ENCODE results near the gene SUN1. TPM values are rescaled to one million over a fixed set of nuclear protein-coding genes. Genes with fewer than 3 reads are reported as not detected.

Gene SUN1
- total and polyA plus RNA-seq, 9 of the 15 experiments (the other 6 are each of a cell fraction or from before 2014, with no cell fraction given) = 36.8 to 132 (median 62.3) TPM

- ATAC-seq (peak; percentile 57), DNase-seq (ENCODE audit: extremely low read depth in 1 of 4, low spot score in 3 of 4) (no peak), FAIRE-seq (no peak)
- Histone ChIP-seq H3K4me3 (peak overlapping the region; percentile 92), H3K9me1 (ENCODE audit: control insufficient read depth, insufficient read depth, low read length) (no peaks in the 10 kb centered on the region), H3K4me2 (ENCODE audit: insufficient read depth, low read length) (peak overlapping the region; percentile 94; the same call in 1 of the 2 replicates), H4K20me1 (replicated peaks; ENCODE audit: control insufficient read depth, insufficient read depth, low read length) (peaks cover 23% of the 10 kb centered on the region), H3K9me3 (replicated peaks; ENCODE audit: control insufficient read depth, insufficient read depth, low read depth, low read length) (peaks cover 2% of the 10 kb centered on the region; the same call in 1 of the 2 replicates), H3K27me3 (ENCODE audit: control insufficient read depth in 2 of 2, insufficient read depth in 2 of 2, low read length in 2 of 2) (no peaks in the 10 kb centered on the region), H3K4me1 (replicated peaks in 1 of 2; ENCODE audit: control insufficient read depth in 2 of 2, insufficient read depth in 2 of 2, low read length in 2 of 2) (peaks cover 33 to 34% of the 10 kb centered on the region in 2 experiments), H3K79me2 (ENCODE audit: control insufficient read depth, insufficient read depth, low read length) (peaks cover 59% of the 10 kb centered on the region), H3K27ac (ENCODE audit: extremely low read depth, low read depth, low read length) (peak overlapping the region; percentile 93), H2AFZ (ENCODE audit: low read depth, low read length) (peak overlapping the region; percentile 52), H3K9ac (ENCODE audit: insufficient read depth in 1 of 2, low read depth in 2 of 2, low read length in 2 of 2) (peak overlapping the region; percentile 88 to 94), H3K36me3 (ENCODE audit: control insufficient read depth, insufficient read depth, low read length) (peaks cover 62% of the 10 kb centered on the region)
- BruUV-seq (replicated peaks) = no TSS peak
- CTCF ChIA-PET (ENCODE audit: low intra/inter-chr PET ratio) = interaction anchor here (0.6 kb wide), 1 partner anchor 549 kb away, joined by 3 read pairs; no protein-coding TSS in a partner anchor
- in situ Hi-C loops (cut with MboI) (no loop called here), intact Hi-C loops (cut with micrococcal nuclease) (no loop called here)
- POLR2A ChIA-PET = interaction anchor here (1.0 kb wide), 2 partner anchors 19 to 25 kb away, joined by 3 to 5 read pairs; no protein-coding TSS in a partner anchor
- 0% methylated on average over 3 of the region's 26 CpGs for WGBS (ENCODE audit: insufficient coverage, low coverage, missing lambda C conversion rate)
- TF ChIP-seq ZNF511 (CRISPR knock-in tag; IDR thresholded peaks at IDR 0.05) (0 out of 2 replicates have a peak, but pooled peaks have one; percentile 28), MAZ (CRISPR knock-in tag; conservative IDR thresholded peaks at IDR 0.05 in 1 of 2, IDR thresholded peaks at IDR 0.05 in 1 of 2) (peak; percentile 5 to 40; a peak in 2 of 4 replicates), ZBTB17 (CRISPR knock-in tag; IDR thresholded peaks at IDR 0.05) (0 out of 2 replicates have a peak, but pooled peaks have one; percentile 0), ZBTB26 (CRISPR knock-in tag; IDR thresholded peaks at IDR 0.05) (peak; percentile 93), PHB2 (IDR thresholded peaks at IDR 0.05; ENCODE audit: low read depth) (peak; percentile 56; the same call in 1 of the 2 replicates), ZNF23 (CRISPR knock-in tag; IDR thresholded peaks at IDR 0.05) (no peak), DPF2 (IDR thresholded peaks at IDR 0.05) (peak; percentile 39; the same call in 1 of the 2 replicates)
- TF ChIP-seq, protein P1, sequence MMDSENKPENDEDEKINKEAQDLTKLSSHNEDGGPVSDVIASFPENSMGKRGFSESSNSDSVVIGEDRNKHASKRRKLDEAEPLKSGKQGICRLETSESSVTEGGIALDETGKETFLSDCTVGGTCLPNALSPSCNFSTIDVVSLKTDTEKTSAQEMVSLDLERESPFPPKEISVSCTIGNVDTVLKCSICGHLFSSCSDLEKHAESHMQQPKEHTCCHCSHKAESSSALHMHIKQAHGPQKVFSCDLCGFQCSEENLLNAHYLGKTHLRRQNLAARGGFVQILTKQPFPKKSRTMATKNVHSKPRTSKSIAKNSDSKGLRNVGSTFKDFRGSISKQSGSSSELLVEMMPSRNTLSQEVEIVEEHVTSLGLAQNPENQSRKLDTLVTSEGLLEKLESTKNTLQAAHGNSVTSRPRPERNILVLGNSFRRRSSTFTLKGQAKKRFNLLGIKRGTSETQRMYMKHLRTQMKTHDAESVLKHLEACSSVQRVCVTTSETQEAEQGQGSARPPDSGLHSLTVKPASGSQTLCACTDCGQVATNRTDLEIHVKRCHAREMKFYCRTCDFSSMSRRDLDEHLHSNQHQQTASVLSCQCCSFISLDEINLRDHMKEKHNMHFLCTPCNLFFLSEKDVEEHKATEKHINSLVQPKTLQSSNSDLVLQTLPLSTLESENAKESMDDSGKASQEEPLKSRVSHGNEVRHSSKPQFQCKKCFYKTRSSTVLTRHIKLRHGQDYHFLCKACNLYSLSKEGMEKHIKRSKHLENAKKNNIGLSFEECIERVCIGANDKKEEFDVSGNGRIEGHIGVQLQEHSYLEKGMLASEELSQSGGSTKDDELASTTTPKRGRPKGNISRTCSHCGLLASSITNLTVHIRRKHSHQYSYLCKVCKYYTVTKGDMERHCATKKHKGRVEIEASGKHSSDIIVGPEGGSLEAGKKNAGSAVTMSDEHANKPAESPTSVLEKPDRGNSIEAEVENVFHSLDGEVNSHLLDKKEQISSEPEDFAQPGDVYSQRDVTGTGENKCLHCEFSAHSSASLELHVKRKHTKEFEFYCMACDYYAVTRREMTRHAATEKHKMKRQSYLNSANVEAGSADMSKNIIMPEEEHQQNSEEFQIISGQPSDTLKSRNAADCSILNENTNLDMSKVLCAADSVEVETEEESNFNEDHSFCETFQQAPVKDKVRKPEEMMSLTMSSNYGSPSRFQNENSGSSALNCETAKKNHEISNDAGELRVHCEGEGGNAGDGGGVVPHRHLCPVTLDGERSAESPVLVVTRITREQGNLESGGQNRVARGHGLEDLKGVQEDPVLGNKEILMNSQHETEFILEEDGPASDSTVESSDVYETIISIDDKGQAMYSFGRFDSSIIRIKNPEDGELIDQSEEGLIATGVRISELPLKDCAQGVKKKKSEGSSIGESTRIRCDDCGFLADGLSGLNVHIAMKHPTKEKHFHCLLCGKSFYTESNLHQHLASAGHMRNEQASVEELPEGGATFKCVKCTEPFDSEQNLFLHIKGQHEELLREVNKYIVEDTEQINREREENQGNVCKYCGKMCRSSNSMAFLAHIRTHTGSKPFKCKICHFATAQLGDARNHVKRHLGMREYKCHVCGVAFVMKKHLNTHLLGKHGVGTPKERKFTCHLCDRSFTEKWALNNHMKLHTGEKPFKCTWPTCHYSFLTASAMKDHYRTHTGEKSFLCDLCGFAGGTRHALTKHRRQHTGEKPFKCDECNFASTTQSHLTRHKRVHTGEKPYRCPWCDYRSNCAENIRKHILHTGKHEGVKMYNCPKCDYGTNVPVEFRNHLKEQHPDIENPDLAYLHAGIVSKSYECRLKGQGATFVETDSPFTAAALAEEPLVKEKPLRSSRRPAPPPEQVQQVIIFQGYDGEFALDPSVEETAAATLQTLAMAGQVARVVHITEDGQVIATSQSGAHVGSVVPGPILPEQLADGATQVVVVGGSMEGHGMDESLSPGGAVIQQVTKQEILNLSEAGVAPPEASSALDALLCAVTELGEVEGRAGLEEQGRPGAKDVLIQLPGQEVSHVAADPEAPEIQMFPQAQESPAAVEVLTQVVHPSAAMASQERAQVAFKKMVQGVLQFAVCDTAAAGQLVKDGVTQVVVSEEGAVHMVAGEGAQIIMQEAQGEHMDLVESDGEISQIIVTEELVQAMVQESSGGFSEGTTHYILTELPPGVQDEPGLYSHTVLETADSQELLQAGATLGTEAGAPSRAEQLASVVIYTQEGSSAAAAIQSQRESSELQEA (IDR thresholded peaks at IDR 0.05; ENCODE audit: low read depth) = peak; percentile 83
- TF ChIP-seq, protein P2, sequence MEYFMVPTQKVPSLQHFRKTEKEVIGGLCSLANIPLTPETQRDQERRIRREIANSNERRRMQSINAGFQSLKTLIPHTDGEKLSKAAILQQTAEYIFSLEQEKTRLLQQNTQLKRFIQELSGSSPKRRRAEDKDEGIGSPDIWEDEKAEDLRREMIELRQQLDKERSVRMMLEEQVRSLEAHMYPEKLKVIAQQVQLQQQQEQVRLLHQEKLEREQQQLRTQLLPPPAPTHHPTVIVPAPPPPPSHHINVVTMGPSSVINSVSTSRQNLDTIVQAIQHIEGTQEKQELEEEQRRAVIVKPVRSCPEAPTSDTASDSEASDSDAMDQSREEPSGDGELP (CRISPR knock-in tag; IDR thresholded peaks at IDR 0.05; ENCODE audit: borderline replicate concordance) = peak; percentile 30; the same call in 1 of the 2 replicates
These were observed 44.7 kb downstream of the SUN1 start for GRCh38 chr7:876972-877311.
